ENCODE data around the gene SMCO3. TPM values are rescaled to one million over a fixed set of nuclear protein-coding genes. Genes with fewer than 3 reads are reported as not detected.

SMCO3 gene
- total and polyA plus RNA-seq, 2 of the 13 experiments (the other 11 are each of a cell fraction or from before 2014, with no cell fraction given) = 0.29 to 0.42 TPM

GRCh38 chr12:14773685-14774073 lies 40.3 kb downstream of the SMCO3 start:
- in situ Hi-C loops (cut with HindIII; ENCODE audit: extremely low pct_ligation_motif_present, low pct_unique_long_range_greater_than_20kb) (no loop called here), intact Hi-C loops (cut with micrococcal nuclease; ENCODE audit: unreplicated experiment) (loop anchor here (10.0 kb wide), 1 partner anchor 1111 kb away; the partner anchor contains the start of gene STRAP)
- Histone ChIP-seq H3K9ac (ENCODE audit: insufficient read depth, low read depth, low read length) (peak overlapping the region; percentile 76), H3K4me1 (ENCODE audit: insufficient read depth, low read length) (peaks cover 36% of the 10 kb centered on the region), H3K4me3 (replicated peaks in 1 of 3; ENCODE audit: insufficient read depth in 1 of 3, low read depth in 2 of 3, low read length in 3 of 3) (peak overlapping the region; percentile 64 to 79 (median 64)), H3K79me2 (ENCODE audit: insufficient read depth, low read length) (peaks cover 24% of the 10 kb centered on the region), H3K4me2 (ENCODE audit: low read depth, low read length) (peak overlapping the region; percentile 58), H2AFZ (ENCODE audit: low read length) (peak overlapping the region; percentile 79), H3K9me3 (ENCODE audit: low read length) (no peaks in the 10 kb centered on the region), H3K36me3 (replicated peaks in 1 of 2; ENCODE audit: control insufficient read depth in 1 of 2, insufficient read depth in 2 of 2, low read length in 2 of 2) (no peaks in the 10 kb centered on the region), H3K27me3 (ENCODE audit: control insufficient read depth in 1 of 2, insufficient read depth in 2 of 2, low read length in 2 of 2) (no peaks in the 10 kb centered on the region; a peak in 1 of 5 replicates), H3K27ac (ENCODE audit: extremely low read length, insufficient read depth, low read length) (peak overlapping the region; percentile 73), H4K20me1 (ENCODE audit: insufficient read depth, low read length) (no peaks in the 10 kb centered on the region; the same call in 1 of the 2 replicates)
- ATAC-seq (peak; percentile 10), FAIRE-seq (no peak), DNase-seq (ENCODE audit: low spot score) (no peak)
- CTCF ChIA-PET (ENCODE audit: low intra/inter-chr PET ratio, low total read pairs) = no interaction called here
- 43% methylated on average over 12 of the region's 16 CpGs for WGBS (ENCODE audit: low lambda C conversion rate)
- BruUV-seq (replicated peaks) = no TSS peak
- POLR2A ChIA-PET = interaction anchor here (1.3 to 3.7 kb wide), 3 partner anchors 30 to 67 kb away, joined by 3 to 20 read pairs (median 4); partner anchors contain the start of genes C12orf60 and WBP11
- 0 out of 2 replicates have a peak, but pooled peaks have one; percentile 1 for TF ChIP-seq BORCS8-MEF2B (CRISPR knock-in tag; IDR thresholded peaks at IDR 0.05)
- TF ChIP-seq ZNF781 (CRISPR knock-in tag; IDR thresholded peaks at IDR 0.05; ENCODE audit: borderline replicate concordance, not compliant biosample characterization) = peak; percentile 16
- 0 out of 2 replicates have a peak, but pooled peaks have one; percentile 10 for TF ChIP-seq SIN3A (IDR thresholded peaks at IDR 0.05; ENCODE audit: borderline replicate concordance, low read depth, low read length)
- TF ChIP-seq RELA (CRISPR knock-in tag; IDR thresholded peaks at IDR 0.05) = no peak
- no peak for TF ChIP-seq PATZ1 (CRISPR knock-in tag; IDR thresholded peaks at IDR 0.05)
